Breast epithelium (tissue), 3 donors: ENCODE data around the gene HMGB3.

Source experiments
- POLR2A ChIP-seq: fragments of 450-650 bp; IDR thresholded peaks from one replicate; pipeline ENCODE4 v1.6.1; 2016; ENCODE audit warnings: antibody characterized with exemption, mild to moderate bottlenecking, moderate library complexity
- POLR2AphosphoS5 ChIP-seq, 3 donors: sonication (generic); formaldehyde crosslinking; IDR thresholded peaks; one replicate each; pipeline ENCODE4 v1.6.1; 2017; ENCODE audit warnings: antibody characterized with exemption in 3 of 3
- TF ChIP-seq, protein P1 (sequence below), 3 donors: fragments of 450-650 bp; IDR thresholded peaks; one replicate each; pipeline ENCODE4 v1.5.1; 2016 to 2017; ENCODE audit warnings: antibody characterized with exemption in 3 of 3, mild to moderate bottlenecking in 3 of 3, moderate library complexity in 3 of 3

DNA sequence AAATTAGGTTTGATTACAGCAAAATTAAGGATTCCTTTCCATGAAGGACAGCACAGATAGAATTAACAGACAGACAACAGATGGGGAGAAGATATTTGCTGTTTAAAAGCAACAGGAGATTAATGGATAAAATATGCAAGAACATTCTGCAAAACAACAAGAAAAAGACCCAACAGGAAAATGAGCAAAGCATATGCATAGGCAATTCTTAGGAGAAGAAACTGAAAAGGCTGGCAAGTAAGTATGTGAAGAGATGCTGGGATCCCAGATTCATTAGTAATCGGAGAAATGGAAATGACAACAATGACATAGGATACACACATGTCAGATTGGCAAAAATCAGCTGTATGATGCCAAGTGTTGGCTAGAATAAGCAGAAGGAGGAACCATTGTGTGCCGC lies 27.5 kb upstream of the HMGB3 start:
- no peak for TF ChIP-seq POLR2A
- TF ChIP-seq POLR2AphosphoS5 (IDR thresholded peaks at IDR 0.05), result no peak
- TF ChIP-seq, protein P1, sequence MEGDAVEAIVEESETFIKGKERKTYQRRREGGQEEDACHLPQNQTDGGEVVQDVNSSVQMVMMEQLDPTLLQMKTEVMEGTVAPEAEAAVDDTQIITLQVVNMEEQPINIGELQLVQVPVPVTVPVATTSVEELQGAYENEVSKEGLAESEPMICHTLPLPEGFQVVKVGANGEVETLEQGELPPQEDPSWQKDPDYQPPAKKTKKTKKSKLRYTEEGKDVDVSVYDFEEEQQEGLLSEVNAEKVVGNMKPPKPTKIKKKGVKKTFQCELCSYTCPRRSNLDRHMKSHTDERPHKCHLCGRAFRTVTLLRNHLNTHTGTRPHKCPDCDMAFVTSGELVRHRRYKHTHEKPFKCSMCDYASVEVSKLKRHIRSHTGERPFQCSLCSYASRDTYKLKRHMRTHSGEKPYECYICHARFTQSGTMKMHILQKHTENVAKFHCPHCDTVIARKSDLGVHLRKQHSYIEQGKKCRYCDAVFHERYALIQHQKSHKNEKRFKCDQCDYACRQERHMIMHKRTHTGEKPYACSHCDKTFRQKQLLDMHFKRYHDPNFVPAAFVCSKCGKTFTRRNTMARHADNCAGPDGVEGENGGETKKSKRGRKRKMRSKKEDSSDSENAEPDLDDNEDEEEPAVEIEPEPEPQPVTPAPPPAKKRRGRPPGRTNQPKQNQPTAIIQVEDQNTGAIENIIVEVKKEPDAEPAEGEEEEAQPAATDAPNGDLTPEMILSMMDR (IDR thresholded peaks at IDR 0.05), result no peak
